GM23338 (cell line): ENCODE results near the gene FBXL17. TPM values are rescaled to one million over a fixed set of nuclear protein-coding genes. Genes with fewer than 3 reads are reported as not detected.

Source experiments
- ATAC-seq: fragments of 200-7000 bp; cut with Tn5 transposase; 3 replicates; pipeline ENCODE4 v1.9.1; 2020
- DNase-seq: peaks from one replicate; pipeline ENCODE4 v3.0.0-alpha.2; 2015; ENCODE audit warnings: low spot score
- H2AFZ ChIP-seq: fragments of 200-600 bp; sonication (generic); 2 replicates; pipeline ENCODE4 v1.8.0; 2016; ENCODE audit warnings: antibody characterized with exemption, mild to moderate bottlenecking, moderate library complexity
- H3F3A ChIP-seq: fragments of 200-600 bp; sonication (generic); replicated peaks from 2 replicates; pipeline ENCODE4 v1.8.0; 2017; ENCODE audit warnings: antibody characterized with exemption, mixed run types, low read depth
- H3K27ac ChIP-seq: fragments of 200-600 bp; sonication (generic); 2 replicates; pipeline ENCODE4 v1.6.1; 2016; ENCODE audit warnings: low read depth
- H3K27me3 ChIP-seq: fragments of 200-600 bp; sonication (generic); 2 replicates; pipeline ENCODE4 v1.8.0; 2016; ENCODE audit warnings: mild to moderate bottlenecking, mixed run types, moderate library complexity; ENCODE audit not compliant: insufficient read depth
- H3K36me3 ChIP-seq: fragments of 200-600 bp; sonication (generic); 2 replicates; pipeline ENCODE4 v1.8.0; 2016; ENCODE audit warnings: mild to moderate bottlenecking; ENCODE audit not compliant: insufficient read depth
- H3K4me1 ChIP-seq: fragments of 200-600 bp; sonication (generic); 2 replicates; pipeline ENCODE4 v1.8.0; 2016; ENCODE audit warnings: mild to moderate bottlenecking, moderate library complexity; ENCODE audit not compliant: insufficient read depth
- H3K4me2 ChIP-seq: fragments of 200-600 bp; sonication (generic); 2 replicates; pipeline ENCODE4 v1.7.1; 2017; ENCODE audit warnings: mixed run types
- H3K4me3 ChIP-seq: fragments of 200-600 bp; sonication (generic); 2 replicates; pipeline ENCODE4 v1.6.1; 2016; ENCODE audit warnings: mixed run types
- H3K79me2 ChIP-seq: fragments of 200-600 bp; sonication (generic); replicated peaks from 2 replicates; pipeline ENCODE4 v1.8.0; 2017; ENCODE audit warnings: mild to moderate bottlenecking; ENCODE audit not compliant: insufficient read depth
- H3K9me2 ChIP-seq: fragments of 200-600 bp; sonication (generic); 2 replicates; pipeline ENCODE4 v1.8.0; 2017; ENCODE audit not compliant: insufficient read depth
- H4K20me1 ChIP-seq: fragments of 200-600 bp; sonication (generic); replicated peaks from 2 replicates; pipeline ENCODE4 v1.8.0; 2017; ENCODE audit warnings: mild to moderate bottlenecking; ENCODE audit not compliant: insufficient read depth
- H3K27ac Mint-ChIP-seq: 2 replicates; pipeline ENCODE4 v1.8.0; 2020; ENCODE audit warnings: inconsistent platforms, mild to moderate bottlenecking, moderate library complexity, mixed read lengths
- H3K27me3 Mint-ChIP-seq: 3 replicates; pipeline ENCODE4 v1.8.0; 2022; ENCODE audit warnings: low read depth, mild to moderate bottlenecking, moderate library complexity, mixed read lengths, inconsistent platforms; ENCODE audit not compliant: insufficient read depth, poor library complexity
- H3K36me3 Mint-ChIP-seq: 3 replicates; pipeline ENCODE4 v1.8.0; 2021; ENCODE audit warnings: low read depth, mild to moderate bottlenecking, inconsistent platforms, moderate library complexity, mixed read lengths
- H3K4me1 Mint-ChIP-seq: 3 replicates; pipeline ENCODE4 v1.8.0; 2020; ENCODE audit warnings: mild to moderate bottlenecking, inconsistent platforms, mixed read lengths
- H3K4me3 Mint-ChIP-seq: 3 replicates; pipeline ENCODE4 v1.8.0; 2021; ENCODE audit warnings: moderate library complexity, mild to moderate bottlenecking, inconsistent platforms, mixed read lengths
- H3K9me3 Mint-ChIP-seq: 3 replicates; pipeline ENCODE4 v1.8.0; 2020; ENCODE audit warnings: moderate library complexity, mild to moderate bottlenecking, inconsistent platforms, mixed read lengths
- CREB1 ChIP-seq: fragments of 250-450 bp; sonication (Bioruptor Pico); IDR thresholded peaks from 2 replicates; pipeline ENCODE4 v1.5.0; 2020; ENCODE audit warnings: low read depth, mild to moderate bottlenecking, moderate library complexity
- CTCF ChIP-seq, 2 experiments: fragments of 200-600 bp in 1 of 2; sonication (generic) in 1 of 2; conservative IDR thresholded peaks; 2 replicates each; pipeline versions ENCODE4 v1.5.1 to v1.6.1; 2016 to 2017; ENCODE audit warnings: antibody characterized with exemption in 2 of 2, low read depth in 2 of 2, mild to moderate bottlenecking in 2 of 2, moderate library complexity in 1 of 2
- ETS1 ChIP-seq: IDR thresholded peaks from 2 replicates; pipeline ENCODE4 v1.6.1; 2016; ENCODE audit warnings: antibody characterized with exemption
- EZH2 ChIP-seq: fragments of 200-600 bp; sonication (generic); IDR thresholded peaks from one replicate; pipeline ENCODE4 v1.8.0; 2017; ENCODE audit warnings: antibody characterized with exemption, mild to moderate bottlenecking, low read depth; ENCODE audit not compliant: unreplicated experiment
- EZH2phosphoT487 ChIP-seq: fragments of 200-600 bp; sonication (generic); IDR thresholded peaks from one replicate; pipeline ENCODE4 v1.8.1; 2018; ENCODE audit warnings: antibody characterized with exemption; ENCODE audit not compliant: unreplicated experiment
- JUNB ChIP-seq: IDR thresholded peaks from one replicate; pipeline ENCODE4 v1.6.1; 2016; ENCODE audit warnings: antibody characterized with exemption; ENCODE audit not compliant: unreplicated experiment
- NANOG ChIP-seq: IDR thresholded peaks from 2 replicates; pipeline ENCODE4 v1.6.1; 2016; ENCODE audit warnings: antibody characterized with exemption, borderline replicate concordance
- POLR2AphosphoS5 ChIP-seq: IDR thresholded peaks from 2 replicates; pipeline ENCODE4 v1.6.1; 2016; ENCODE audit warnings: antibody characterized with exemption, low read depth
- STAT1 ChIP-seq: IDR thresholded peaks from one replicate; pipeline ENCODE4 v1.6.1; 2016; ENCODE audit warnings: antibody characterized with exemption; ENCODE audit not compliant: unreplicated experiment
- ZNF114 ChIP-seq: fragments of 250-450 bp; sonication (Bioruptor Pico); IDR thresholded peaks from 2 replicates; pipeline ENCODE4 v1.5.0; 2020; ENCODE audit warnings: mild to moderate bottlenecking, moderate library complexity
- ZNF331 ChIP-seq: fragments of 250-450 bp; sonication (Bioruptor Pico); IDR thresholded peaks from 2 replicates; pipeline ENCODE4 v1.5.0; 2020; ENCODE audit warnings: low read depth, mild to moderate bottlenecking, moderate library complexity
- polyA plus RNA-seq: library from polyadenylated mRNA; unstranded; fragments of >200 nt; fragmentation: Nextera tagmentation; extraction: Ambion mirVana; gene quantifications from 2 replicates; pipeline ENCODE4 v1.2.1, GENCODE V29; 2016
- total RNA-seq: library from RNA; depleted of rRNA; stranded (reverse); fragments of >200 nt; shearing (Covaris generic); gene quantifications from 2 replicates; pipeline ENCODE4 v1.2.3, GENCODE V29; 2014
- TF ChIP-seq, protein P1 (sequence below): IDR thresholded peaks from one replicate; pipeline ENCODE4 v1.6.1; 2018; ENCODE audit warnings: antibody characterized with exemption; ENCODE audit not compliant: unreplicated experiment

The FBXL17 gene
- total and polyA plus RNA-seq, 2 experiments from 2014 or later: 2.0 to 2.7 TPM

DNA sequence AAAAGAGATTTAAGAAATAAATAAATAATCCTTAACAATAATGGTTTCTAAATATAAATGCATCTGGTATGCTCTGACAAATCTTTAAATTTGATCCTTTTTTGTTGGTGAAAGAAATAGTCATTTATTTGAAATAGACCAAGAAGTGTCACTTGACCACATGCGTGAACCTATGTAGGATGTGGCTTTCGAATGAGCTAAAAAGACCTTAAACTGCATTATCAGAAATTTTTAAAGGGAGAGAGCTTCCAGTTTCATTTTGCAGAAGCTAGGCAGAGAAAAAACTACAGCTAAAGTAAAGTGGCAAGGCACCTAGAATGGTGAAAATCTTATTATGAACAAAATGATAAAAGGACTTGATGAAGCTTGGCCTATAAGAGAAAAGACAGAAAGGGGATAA is 402.0 kb downstream of the FBXL17 start:
- TF ChIP-seq CREB1 (CRISPR knock-in tag) (no peak), JUNB (no peak)
- peaks cover 26% of the 10 kb centered on the region for H3K4me1 Mint-ChIP-seq

GRCh38 chr5:107979291-107979690 is 402.6 kb downstream of the FBXL17 start:
- Histone ChIP-seq H3K36me3 (no peaks in the 10 kb centered on the region), H3K4me1 (peaks cover 32% of the 10 kb centered on the region), H3K9me2 (no peaks in the 10 kb centered on the region), H3K79me2 (no peaks in the 10 kb centered on the region), H4K20me1 (no peaks in the 10 kb centered on the region), H2AFZ (no peak overlapping the region), H3K4me2 (no peak overlapping the region), H3K27me3 (no peaks in the 10 kb centered on the region), H3K27ac (no peak overlapping the region), H3F3A (no peaks in the 10 kb centered on the region), H3K4me3 (no peak overlapping the region)
- DNase-seq (no peak), ATAC-seq (no peak)
- Mint-ChIP-seq H3K9me3 (no peaks in the 10 kb centered on the region), H3K4me1 (peaks cover 31% of the 10 kb centered on the region), H3K4me3 (no peak overlapping the region), H3K36me3 (no peaks in the 10 kb centered on the region), H3K27me3 (no peaks in the 10 kb centered on the region), H3K27ac (no peak overlapping the region)
- TF ChIP-seq POLR2AphosphoS5 (no peak), ZNF331 (CRISPR knock-in tag) (no peak), STAT1 (no peak), CREB1 (CRISPR knock-in tag) (no peak), ETS1 (no peak), EZH2 (no peak), ZNF114 (CRISPR knock-in tag) (no peak), NANOG (no peak), JUNB (no peak), EZH2phosphoT487 (no peak), CTCF (conservative IDR thresholded peaks at IDR 0.05; ENCODE audit: low read depth in 2 of 2) (no peak)
- TF ChIP-seq, protein P1, sequence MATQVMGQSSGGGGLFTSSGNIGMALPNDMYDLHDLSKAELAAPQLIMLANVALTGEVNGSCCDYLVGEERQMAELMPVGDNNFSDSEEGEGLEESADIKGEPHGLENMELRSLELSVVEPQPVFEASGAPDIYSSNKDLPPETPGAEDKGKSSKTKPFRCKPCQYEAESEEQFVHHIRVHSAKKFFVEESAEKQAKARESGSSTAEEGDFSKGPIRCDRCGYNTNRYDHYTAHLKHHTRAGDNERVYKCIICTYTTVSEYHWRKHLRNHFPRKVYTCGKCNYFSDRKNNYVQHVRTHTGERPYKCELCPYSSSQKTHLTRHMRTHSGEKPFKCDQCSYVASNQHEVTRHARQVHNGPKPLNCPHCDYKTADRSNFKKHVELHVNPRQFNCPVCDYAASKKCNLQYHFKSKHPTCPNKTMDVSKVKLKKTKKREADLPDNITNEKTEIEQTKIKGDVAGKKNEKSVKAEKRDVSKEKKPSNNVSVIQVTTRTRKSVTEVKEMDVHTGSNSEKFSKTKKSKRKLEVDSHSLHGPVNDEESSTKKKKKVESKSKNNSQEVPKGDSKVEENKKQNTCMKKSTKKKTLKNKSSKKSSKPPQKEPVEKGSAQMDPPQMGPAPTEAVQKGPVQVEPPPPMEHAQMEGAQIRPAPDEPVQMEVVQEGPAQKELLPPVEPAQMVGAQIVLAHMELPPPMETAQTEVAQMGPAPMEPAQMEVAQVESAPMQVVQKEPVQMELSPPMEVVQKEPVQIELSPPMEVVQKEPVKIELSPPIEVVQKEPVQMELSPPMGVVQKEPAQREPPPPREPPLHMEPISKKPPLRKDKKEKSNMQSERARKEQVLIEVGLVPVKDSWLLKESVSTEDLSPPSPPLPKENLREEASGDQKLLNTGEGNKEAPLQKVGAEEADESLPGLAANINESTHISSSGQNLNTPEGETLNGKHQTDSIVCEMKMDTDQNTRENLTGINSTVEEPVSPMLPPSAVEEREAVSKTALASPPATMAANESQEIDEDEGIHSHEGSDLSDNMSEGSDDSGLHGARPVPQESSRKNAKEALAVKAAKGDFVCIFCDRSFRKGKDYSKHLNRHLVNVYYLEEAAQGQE: no peak

More for the DNA sequence above, 402.0 kb downstream of the FBXL17 start:
- Mint-ChIP-seq H3K36me3 (no peaks in the 10 kb centered on the region), H3K9me3 (no peaks in the 10 kb centered on the region), H3K27me3 (no peaks in the 10 kb centered on the region), H3K4me3 (no peak overlapping the region), H3K27ac (no peak overlapping the region)
- no peaks in the 10 kb centered on the region for H3K36me3 ChIP-seq
- no peaks in the 10 kb centered on the region for H3F3A ChIP-seq
- H3K27ac ChIP-seq: no peak overlapping the region
- H3K79me2 ChIP-seq: no peaks in the 10 kb centered on the region
- peaks cover 26% of the 10 kb centered on the region for H3K4me1 ChIP-seq
- H2AFZ ChIP-seq: no peak overlapping the region
- no peak overlapping the region for H3K4me3 ChIP-seq
- no peak overlapping the region for H3K4me2 ChIP-seq
- no peaks in the 10 kb centered on the region for H3K27me3 ChIP-seq
- DNase-seq (no peak), ATAC-seq (no peak)
- H4K20me1 ChIP-seq: no peaks in the 10 kb centered on the region
- H3K9me2 ChIP-seq: no peaks in the 10 kb centered on the region
